ENCODE measurements around the gene COL4A2. TPM values are rescaled to one million over a fixed set of nuclear protein-coding genes. Genes with fewer than 3 reads are reported as not detected.

Gene COL4A2
- total RNA-seq, 1 donor from 2014 or later: 1,414 TPM

- Histone ChIP-seq H2AFZ (ENCODE audit: low read depth, low read length) (no peak overlapping the region), H3K27ac (ENCODE audit: low read depth, low read length) (no peak overlapping the region), H3K27me3 (ENCODE audit: insufficient read depth, low read length) (no peaks in the 10 kb centered on the region), H3K4me1 (ENCODE audit: insufficient read depth, low read length) (peaks cover 7% of the 10 kb centered on the region), H3K9me3 (ENCODE audit: insufficient read depth, low read depth, low read length) (no peaks in the 10 kb centered on the region), H3K4me3 (ENCODE audit: insufficient read depth, low read depth, low read length) (no peak overlapping the region), H4K20me1 (ENCODE audit: insufficient read depth, low read length) (peaks cover 23% of the 10 kb centered on the region), H3K4me2 (ENCODE audit: low read length) (no peak overlapping the region), H3K9ac (ENCODE audit: low read length) (no peak overlapping the region), H3K36me3 (ENCODE audit: insufficient read depth, low read length) (peaks cover 16% of the 10 kb centered on the region), H3K79me2 (ENCODE audit: insufficient read depth, low read length) (no peaks in the 10 kb centered on the region)
- H3K27ac Mint-ChIP-seq (ENCODE audit: unreplicated experiment): no peak overlapping the region
- peaks cover 24% of the 10 kb centered on the region for H3K36me3 Mint-ChIP-seq (ENCODE audit: low read depth, unreplicated experiment)
- TF ChIP-seq CTCF (IDR thresholded peaks at IDR 0.05; ENCODE audit: insufficient read depth, low read depth, low read length) (no peak), EZH2 (IDR thresholded peaks at IDR 0.05; ENCODE audit: insufficient read depth, low read length) (no peak)
- peaks cover 4% of the 10 kb centered on the region for H3K4me1 Mint-ChIP-seq (ENCODE audit: low read depth, unreplicated experiment)
- DNase-seq (ENCODE audit: low read depth) (no peak), FAIRE-seq (no peak)
- H3K4me3 Mint-ChIP-seq (ENCODE audit: unreplicated experiment): peak overlapping the region; percentile 41
- no peaks in the 10 kb centered on the region for H3K27me3 Mint-ChIP-seq (ENCODE audit: low read depth, unreplicated experiment)
- no peaks in the 10 kb centered on the region for H3K9me3 Mint-ChIP-seq (ENCODE audit: unreplicated experiment)
These were observed 210.6 kb downstream of the COL4A2 start for GRCh38 chr13:110517505-110518225.

DNA sequence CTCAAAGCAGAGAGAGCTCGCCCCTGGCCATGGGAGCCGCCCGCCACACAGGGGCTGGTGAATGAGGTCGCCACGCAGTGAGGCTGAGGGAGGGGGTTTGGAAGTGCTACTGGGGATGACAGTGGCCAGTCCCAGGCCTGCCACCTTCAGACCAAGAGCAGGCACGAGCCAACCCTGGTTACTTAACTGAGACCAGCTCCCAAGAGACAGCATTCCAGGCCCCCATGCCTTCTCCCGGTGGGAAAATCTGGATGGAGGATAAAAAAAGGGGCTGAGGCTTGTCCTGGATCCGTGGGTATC is 211.1 kb downstream of the COL4A2 start:
- Histone ChIP-seq H3K79me2 (ENCODE audit: insufficient read depth, low read length) (no peaks in the 10 kb centered on the region), H3K9me3 (ENCODE audit: insufficient read depth, low read depth, low read length) (no peaks in the 10 kb centered on the region), H3K27ac (ENCODE audit: low read depth, low read length) (no peak overlapping the region), H3K9ac (ENCODE audit: low read length) (no peak overlapping the region), H2AFZ (ENCODE audit: low read depth, low read length) (no peak overlapping the region), H3K27me3 (ENCODE audit: insufficient read depth, low read length) (no peaks in the 10 kb centered on the region), H3K4me2 (ENCODE audit: low read length) (no peak overlapping the region), H4K20me1 (ENCODE audit: insufficient read depth, low read length) (peaks cover 21% of the 10 kb centered on the region), H3K4me1 (ENCODE audit: insufficient read depth, low read length) (peaks cover 7% of the 10 kb centered on the region), H3K4me3 (ENCODE audit: insufficient read depth, low read depth, low read length) (no peak overlapping the region), H3K36me3 (ENCODE audit: insufficient read depth, low read length) (peaks cover 13% of the 10 kb centered on the region)
- no peaks in the 10 kb centered on the region for H3K9me3 Mint-ChIP-seq (ENCODE audit: unreplicated experiment)
- no peak overlapping the region for H3K4me3 Mint-ChIP-seq (ENCODE audit: unreplicated experiment)
- DNase-seq (ENCODE audit: low read depth): no peak
- no peak overlapping the region for H3K27ac Mint-ChIP-seq (ENCODE audit: unreplicated experiment)
- FAIRE-seq: no peak
- H3K4me1 Mint-ChIP-seq (ENCODE audit: low read depth, unreplicated experiment): peaks cover 4% of the 10 kb centered on the region
- TF ChIP-seq EZH2 (IDR thresholded peaks at IDR 0.05; ENCODE audit: insufficient read depth, low read length) (no peak), CTCF (IDR thresholded peaks at IDR 0.05; ENCODE audit: insufficient read depth, low read depth, low read length) (no peak)
- no peaks in the 10 kb centered on the region for H3K27me3 Mint-ChIP-seq (ENCODE audit: low read depth, unreplicated experiment)
- H3K36me3 Mint-ChIP-seq (ENCODE audit: low read depth, unreplicated experiment): peaks cover 24% of the 10 kb centered on the region

DNA sequence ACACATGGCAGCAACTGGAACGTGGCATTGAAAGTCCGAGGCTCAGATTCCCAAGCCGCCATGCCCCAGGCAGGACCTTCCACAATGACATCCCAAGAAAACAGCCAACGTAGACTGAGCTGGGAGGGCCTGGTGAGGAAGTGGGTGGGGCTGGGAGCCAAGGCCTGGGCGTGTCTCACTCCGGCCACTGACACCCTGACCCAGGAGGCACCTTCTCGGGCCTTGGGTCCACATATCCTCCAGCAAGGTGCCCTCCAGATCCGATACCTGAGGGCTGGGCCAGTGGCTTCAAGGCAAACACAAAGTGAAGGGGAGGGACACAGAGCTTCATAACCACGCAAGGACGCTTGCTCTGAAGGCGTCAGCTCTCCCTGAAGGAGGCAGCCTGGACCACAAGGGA is 211.5 kb downstream of the COL4A2 start:
- TF ChIP-seq EZH2 (IDR thresholded peaks at IDR 0.05; ENCODE audit: insufficient read depth, low read length) (no peak), CTCF (IDR thresholded peaks at IDR 0.05; ENCODE audit: insufficient read depth, low read depth, low read length) (no peak)
- H3K27ac Mint-ChIP-seq (ENCODE audit: unreplicated experiment): no peak overlapping the region
- H3K4me2 ChIP-seq (ENCODE audit: low read length): no peak overlapping the region
- H3K27me3 ChIP-seq (ENCODE audit: insufficient read depth, low read length): no peaks in the 10 kb centered on the region
- H3K9me3 Mint-ChIP-seq (ENCODE audit: unreplicated experiment): no peaks in the 10 kb centered on the region
- no peaks in the 10 kb centered on the region for H3K79me2 ChIP-seq (ENCODE audit: insufficient read depth, low read length)
- H3K4me1 ChIP-seq (ENCODE audit: insufficient read depth, low read length): peaks cover 7% of the 10 kb centered on the region
- peaks cover 10% of the 10 kb centered on the region for H3K36me3 ChIP-seq (ENCODE audit: insufficient read depth, low read length)
- FAIRE-seq (no peak), DNase-seq (ENCODE audit: low read depth) (no peak)
- H2AFZ ChIP-seq (ENCODE audit: low read depth, low read length): no peak overlapping the region
- H3K4me3 ChIP-seq (ENCODE audit: insufficient read depth, low read depth, low read length): no peak overlapping the region
- no peak overlapping the region for H3K4me3 Mint-ChIP-seq (ENCODE audit: unreplicated experiment)
- no peaks in the 10 kb centered on the region for H3K27me3 Mint-ChIP-seq (ENCODE audit: low read depth, unreplicated experiment)
- no peak overlapping the region for H3K9ac ChIP-seq (ENCODE audit: low read length)
- no peak overlapping the region for H3K27ac ChIP-seq (ENCODE audit: low read depth, low read length)
- H3K36me3 Mint-ChIP-seq (ENCODE audit: low read depth, unreplicated experiment): peaks cover 24% of the 10 kb centered on the region
- peaks cover 21% of the 10 kb centered on the region for H4K20me1 ChIP-seq (ENCODE audit: insufficient read depth, low read length)
- H3K9me3 ChIP-seq (ENCODE audit: insufficient read depth, low read depth, low read length): no peaks in the 10 kb centered on the region
- peaks cover 4% of the 10 kb centered on the region for H3K4me1 Mint-ChIP-seq (ENCODE audit: low read depth, unreplicated experiment)

All from astrocyte (in vitro differentiated cells and primary cell).